Loucy (cell line): Measurements from ENCODE around the gene STARD10.

Source experiments
- H2AFZ ChIP-seq: fragments of 200-600 bp; sonication (generic); 2 replicates; pipeline ENCODE4 v1.6.0; 2016; ENCODE audit warnings: antibody characterized with exemption, mild to moderate bottlenecking, low read length, moderate library complexity
- H3F3A ChIP-seq: fragments of 200-600 bp; 2 replicates; pipeline ENCODE4 v1.6.0; 2016; ENCODE audit warnings: antibody characterized with exemption, low read depth, mild to moderate bottlenecking
- H3K27me3 ChIP-seq: fragments of 200-600 bp; sonication (generic); 2 replicates; pipeline ENCODE4 v1.6.1; 2014; ENCODE audit warnings: low read length, mild to moderate bottlenecking; ENCODE audit not compliant: insufficient read depth, poor library complexity, severe bottlenecking
- H3K36me3 ChIP-seq: fragments of 200-600 bp; sonication (generic); 2 replicates; pipeline ENCODE4 v1.6.1; 2016; ENCODE audit warnings: low read length; ENCODE audit not compliant: insufficient read depth
- H3K4me1 ChIP-seq: fragments of 200-600 bp; sonication (generic); 2 replicates; pipeline ENCODE4 v1.5.1; 2014; ENCODE audit warnings: low read length, mild to moderate bottlenecking; ENCODE audit not compliant: insufficient read depth, poor library complexity, severe bottlenecking
- H3K4me2 ChIP-seq: fragments of 200-600 bp; sonication (generic); 2 replicates; pipeline ENCODE4 v1.6.0; 2014; ENCODE audit warnings: antibody characterized with exemption, low read length, low read depth, mild to moderate bottlenecking; ENCODE audit not compliant: poor library complexity, severe bottlenecking
- H3K4me3 ChIP-seq: fragments of 200-600 bp; sonication (generic); 2 replicates; pipeline ENCODE4 v1.5.1; 2014; ENCODE audit warnings: low read length, mild to moderate bottlenecking, mixed read lengths; ENCODE audit not compliant: poor library complexity, severe bottlenecking
- H3K79me2 ChIP-seq: fragments of 200-600 bp; sonication (generic); 2 replicates; pipeline ENCODE4 v1.6.1; 2014; ENCODE audit warnings: low read length; ENCODE audit not compliant: insufficient read depth
- H3K9ac ChIP-seq: fragments of 200-600 bp; sonication (generic); 2 replicates; pipeline ENCODE4 v1.6.0; 2014; ENCODE audit warnings: mild to moderate bottlenecking, low read depth, low read length, moderate library complexity; ENCODE audit not compliant: poor library complexity, severe bottlenecking
- H3K9me2 ChIP-seq: fragments of 200-600 bp; sonication (generic); replicated peaks from 2 replicates; pipeline ENCODE4 v1.6.1; 2016; ENCODE audit warnings: low read depth, low read length, mixed read lengths
- H3K9me3 ChIP-seq: fragments of 200-600 bp; sonication (generic); 2 replicates; pipeline ENCODE4 v1.6.1; 2014; ENCODE audit warnings: mild to moderate bottlenecking, antibody characterized with exemption, low read length, low read depth; ENCODE audit not compliant: insufficient read depth
- H4K20me1 ChIP-seq: fragments of 200-600 bp; sonication (generic); 2 replicates; pipeline ENCODE4 v1.6.0; 2014; ENCODE audit warnings: antibody characterized with exemption, low read length, mild to moderate bottlenecking; ENCODE audit not compliant: insufficient read depth, poor library complexity, severe bottlenecking
- CTCF ChIP-seq: fragments of 200-600 bp; sonication (generic); conservative IDR thresholded peaks from 2 replicates; pipeline ENCODE4 v1.5.1; 2014; ENCODE audit warnings: mild to moderate bottlenecking, antibody characterized with exemption, low read length
- EZH2phosphoT487 ChIP-seq: fragments of 200-600 bp; IDR thresholded peaks from 2 replicates; pipeline ENCODE4 v1.6.1; 2018; ENCODE audit warnings: antibody characterized with exemption, mild to moderate bottlenecking, moderate library complexity, borderline replicate concordance

Gene STARD10

DNA sequence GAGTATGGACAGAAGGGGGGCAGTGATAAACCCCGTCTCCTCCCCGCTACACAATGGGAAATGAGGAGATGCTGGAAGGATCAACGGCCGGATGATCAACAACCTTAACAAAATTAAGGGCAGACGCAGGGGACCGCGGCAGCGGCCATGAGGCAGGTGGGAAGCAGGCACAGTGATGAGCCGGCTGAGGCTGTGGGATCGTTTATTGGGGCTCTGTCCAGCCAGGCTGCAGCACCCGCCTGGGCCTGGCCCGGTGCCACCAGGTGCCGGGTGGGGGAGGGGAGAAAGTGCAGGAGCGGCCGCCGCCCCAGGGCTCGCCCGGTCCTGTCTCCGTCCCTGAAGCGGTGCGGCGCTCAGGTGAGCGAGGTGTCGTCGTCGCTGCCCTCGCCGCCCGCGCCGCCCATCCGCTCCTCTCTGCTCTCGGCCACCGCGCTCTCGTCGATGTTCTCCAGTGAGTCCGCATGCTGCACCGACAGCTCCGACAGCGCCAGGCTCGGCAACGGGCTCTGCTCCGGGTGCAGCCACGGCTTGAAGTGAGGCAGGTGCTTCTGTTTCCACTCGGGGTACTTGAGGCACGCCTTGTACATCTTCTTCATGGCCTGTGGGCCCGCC lies 39.2 kb downstream of the STARD10 start:
- Histone ChIP-seq H3K4me1 (peaks cover 32% of the 10 kb centered on the region), H3F3A (no peaks in the 10 kb centered on the region), H3K27me3 (no peaks in the 10 kb centered on the region)

GRCh38 chr11:72754149-72754543 lies 39.7 kb downstream of the STARD10 start:
- Histone ChIP-seq H3K9me2 (no peaks in the 10 kb centered on the region), H3K9me3 (no peaks in the 10 kb centered on the region), H3K4me3 (no peak overlapping the region), H3K79me2 (peaks cover 28% of the 10 kb centered on the region), H3F3A (no peaks in the 10 kb centered on the region), H3K27me3 (no peaks in the 10 kb centered on the region), H3K4me2 (no peak overlapping the region), H2AFZ (no peak overlapping the region), H3K9ac (no peak overlapping the region), H3K4me1 (peaks cover 32% of the 10 kb centered on the region), H4K20me1 (peaks cover 12% of the 10 kb centered on the region), H3K36me3 (no peaks in the 10 kb centered on the region)
- no peak for TF ChIP-seq CTCF
- no peak for TF ChIP-seq EZH2phosphoT487

More for the DNA sequence above, 39.2 kb downstream of the STARD10 start:
- peaks cover 12% of the 10 kb centered on the region for H4K20me1 ChIP-seq
- H3K9me3 ChIP-seq = no peaks in the 10 kb centered on the region
- no peak overlapping the region for H3K4me2 ChIP-seq
- TF ChIP-seq CTCF (no peak), EZH2phosphoT487 (no peak)
- H3K9me2 ChIP-seq = no peaks in the 10 kb centered on the region
- no peaks in the 10 kb centered on the region for H3K36me3 ChIP-seq
- H3K9ac ChIP-seq = no peak overlapping the region
- peaks cover 25% of the 10 kb centered on the region for H3K79me2 ChIP-seq
- H2AFZ ChIP-seq = no peak overlapping the region
- H3K4me3 ChIP-seq = no peak overlapping the region

DNA sequence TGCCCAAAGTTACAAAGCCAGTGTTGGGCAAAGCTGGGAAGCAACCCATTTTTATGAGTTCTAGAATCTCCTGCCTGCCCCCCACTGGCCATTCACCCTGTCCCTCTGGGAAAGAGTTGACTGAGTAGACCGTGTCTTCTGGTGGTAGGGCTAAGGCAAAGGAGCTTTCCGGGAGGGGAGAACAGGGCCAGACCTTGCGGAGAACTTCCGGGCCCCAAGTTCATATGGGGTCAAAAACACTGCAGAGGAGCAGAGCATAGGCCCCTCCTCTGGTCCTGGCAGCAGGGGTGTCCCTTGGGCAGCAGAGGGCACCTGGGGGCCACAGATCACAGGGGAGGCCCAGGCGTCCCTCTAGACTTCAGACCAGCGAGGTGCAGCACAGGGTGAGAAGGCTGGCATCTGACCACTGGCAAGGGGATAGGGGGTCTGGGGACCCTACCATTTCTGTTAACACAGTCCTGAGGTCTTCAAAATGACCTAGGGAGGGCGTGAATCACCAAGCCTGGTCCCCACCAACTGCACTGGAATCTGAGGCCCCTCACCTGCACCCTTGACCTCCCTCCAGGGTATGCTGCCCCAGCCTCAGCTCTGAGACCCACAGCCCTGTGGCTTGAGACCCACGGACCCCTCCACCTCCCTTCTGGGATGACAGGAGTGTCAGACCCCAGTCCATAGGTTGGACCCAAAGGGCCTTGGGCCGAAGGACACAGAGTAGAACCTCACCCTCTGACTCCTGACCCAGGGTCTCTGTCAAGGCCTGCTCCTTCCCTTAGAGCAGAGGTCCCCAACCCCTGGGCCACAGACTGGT lies 40.3 kb downstream of the STARD10 start:
- Histone ChIP-seq H3K9me2 (no peaks in the 10 kb centered on the region), H4K20me1 (peaks cover 12% of the 10 kb centered on the region), H3K4me2 (peak overlapping the region; percentile 89), H2AFZ (no peak overlapping the region), H3K79me2 (peaks cover 34% of the 10 kb centered on the region), H3K9ac (peak overlapping the region; percentile 82), H3K27me3 (no peaks in the 10 kb centered on the region), H3K9me3 (no peaks in the 10 kb centered on the region), H3F3A (no peaks in the 10 kb centered on the region), H3K36me3 (no peaks in the 10 kb centered on the region), H3K4me1 (peaks cover 29% of the 10 kb centered on the region), H3K4me3 (peak overlapping the region; percentile 87)
- TF ChIP-seq CTCF (peak; percentile 36), EZH2phosphoT487 (no peak)
